Astrocyte (in vitro differentiated cells and primary cell): Measurements from ENCODE around the gene HMGN3. TPM values are rescaled to one million over a fixed set of nuclear protein-coding genes. Genes with fewer than 3 reads are reported as not detected.
"Not testable (repeated sequence)": the region's sequence is repeated elsewhere in the genome, so short reads cannot be mapped to it uniquely, and the experiment has no call there.

ENCODE experiments used
- DNase-seq: peaks from one replicate; pipeline ENCODE4 v3.0.0-alpha.2; 2010; ENCODE audit warnings: low read depth
- FAIRE-seq: peaks from 2 replicates; lab custom pipeline; 2011; peaks lifted over from hg19 to GRCh38; lab: Jason Lieb, UNC
- H2AFZ ChIP-seq: 2 replicates; pipeline ENCODE4 v1.6.0; 2012; ENCODE audit warnings: low read depth, low read length, inconsistent platforms
- H3K27ac ChIP-seq: 2 replicates; pipeline ENCODE4 v1.5.1; 2011; ENCODE audit warnings: low read depth, low read length, inconsistent platforms
- H3K27me3 ChIP-seq: 2 replicates; pipeline ENCODE4 v1.6.0; 2011; ENCODE audit warnings: low read length, inconsistent platforms; ENCODE audit not compliant: insufficient read depth
- H3K36me3 ChIP-seq: 2 replicates; pipeline ENCODE4 v1.5.1; 2011; ENCODE audit warnings: low read length, inconsistent platforms; ENCODE audit not compliant: insufficient read depth
- H3K4me1 ChIP-seq: 2 replicates; pipeline ENCODE4 v1.5.1; 2011; ENCODE audit warnings: low read length, inconsistent platforms; ENCODE audit not compliant: insufficient read depth
- H3K4me2 ChIP-seq: 2 replicates; pipeline ENCODE4 v1.6.0; 2012; ENCODE audit warnings: low read length, inconsistent platforms
- H3K4me3 ChIP-seq: 2 replicates; pipeline ENCODE4 v1.5.1; 2011; ENCODE audit warnings: low read depth, mild to moderate bottlenecking, low read length, inconsistent platforms; ENCODE audit not compliant: insufficient read depth
- H3K79me2 ChIP-seq: 2 replicates; pipeline ENCODE4 v1.6.0; 2012; ENCODE audit warnings: mild to moderate bottlenecking, low read length, inconsistent platforms; ENCODE audit not compliant: insufficient read depth
- H3K9ac ChIP-seq: 2 replicates; pipeline ENCODE4 v1.6.0; 2012; ENCODE audit warnings: mild to moderate bottlenecking, low read length, inconsistent platforms
- H3K9me3 ChIP-seq: 2 replicates; pipeline ENCODE4 v1.5.1; 2012; ENCODE audit warnings: low read depth, mild to moderate bottlenecking, low read length, inconsistent platforms; ENCODE audit not compliant: insufficient read depth
- H4K20me1 ChIP-seq: 2 replicates; pipeline ENCODE4 v1.6.0; 2012; ENCODE audit warnings: low read length, inconsistent platforms; ENCODE audit not compliant: insufficient read depth
- H3K27ac Mint-ChIP-seq: one replicate; pipeline ENCODE4 v1.8.0; 2021; ENCODE audit warnings: mild to moderate bottlenecking, mixed read lengths; ENCODE audit not compliant: unreplicated experiment
- H3K27me3 Mint-ChIP-seq: one replicate; pipeline ENCODE4 v1.8.0; 2021; ENCODE audit warnings: low read depth, mixed read lengths; ENCODE audit not compliant: unreplicated experiment
- H3K36me3 Mint-ChIP-seq: one replicate; pipeline ENCODE4 v1.8.0; 2021; ENCODE audit warnings: low read depth, mixed read lengths; ENCODE audit not compliant: unreplicated experiment
- H3K4me1 Mint-ChIP-seq: one replicate; pipeline ENCODE4 v1.8.0; 2021; ENCODE audit warnings: low read depth, mixed read lengths; ENCODE audit not compliant: unreplicated experiment
- H3K4me3 Mint-ChIP-seq: one replicate; pipeline ENCODE4 v1.8.0; 2021; ENCODE audit warnings: mild to moderate bottlenecking, moderate library complexity, mixed read lengths; ENCODE audit not compliant: unreplicated experiment
- H3K9me3 Mint-ChIP-seq: one replicate; pipeline ENCODE4 v1.8.0; 2021; ENCODE audit warnings: mild to moderate bottlenecking, mixed read lengths; ENCODE audit not compliant: unreplicated experiment
- EZH2 ChIP-seq: IDR thresholded peaks from 2 replicates; pipeline ENCODE4 v1.6.1; 2012; ENCODE audit warnings: mild to moderate bottlenecking, low read length, inconsistent platforms; ENCODE audit not compliant: insufficient read depth
- total RNA-seq: library from RNA; stranded (reverse); gene quantifications from 2 replicates; pipeline ENCODE4 v1.2.1, GENCODE V29; 2021
- TF ChIP-seq, protein P1 (sequence below): IDR thresholded peaks from 2 replicates; pipeline ENCODE4 v1.5.1; 2011; ENCODE audit warnings: low read depth, mild to moderate bottlenecking, inconsistent platforms, low read length, moderate library complexity; ENCODE audit not compliant: insufficient read depth

Gene HMGN3
- total RNA-seq, 1 donor from 2014 or later: 71.5 TPM

DNA sequence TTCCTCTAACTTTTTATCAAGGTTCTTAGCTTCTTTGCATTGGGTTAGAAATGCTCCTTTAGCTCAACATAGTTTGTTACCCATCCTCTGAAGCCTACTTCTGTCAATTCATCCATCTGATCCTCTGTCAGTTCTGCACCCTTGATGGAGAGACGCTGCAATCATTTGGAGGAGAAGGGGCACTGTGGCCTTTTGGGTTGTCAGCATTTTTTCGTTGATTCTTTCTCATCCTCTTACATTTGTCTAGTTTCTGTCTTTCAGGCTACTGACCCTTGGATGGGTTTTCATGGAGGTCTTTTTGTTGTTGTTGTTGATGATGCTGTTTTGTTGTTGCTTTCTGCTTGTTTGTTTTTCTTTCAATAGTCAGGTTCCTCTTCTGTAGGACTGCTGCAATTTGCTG, 26.3 kb upstream of the HMGN3 start:
- Histone ChIP-seq H3K79me2 (no peaks in the 10 kb centered on the region), H3K4me2 (no peak overlapping the region), H3K36me3 (no peaks in the 10 kb centered on the region), H4K20me1 (no peaks in the 10 kb centered on the region), H3K9me3 (no peaks in the 10 kb centered on the region), H3K27me3 (no peaks in the 10 kb centered on the region), H3K27ac (no peak overlapping the region), H3K4me1 (peaks cover 2% of the 10 kb centered on the region), H3K9ac (no peak overlapping the region), H2AFZ (no peak overlapping the region), H3K4me3 (no peak overlapping the region)
- Mint-ChIP-seq H3K4me3 (no peak overlapping the region), H3K27ac (no peak overlapping the region), H3K27me3 (no peaks in the 10 kb centered on the region), H3K36me3 (peaks cover 1% of the 10 kb centered on the region), H3K4me1 (peaks cover 7% of the 10 kb centered on the region), H3K9me3 (peaks cover 25% of the 10 kb centered on the region)
- TF ChIP-seq, protein P1, sequence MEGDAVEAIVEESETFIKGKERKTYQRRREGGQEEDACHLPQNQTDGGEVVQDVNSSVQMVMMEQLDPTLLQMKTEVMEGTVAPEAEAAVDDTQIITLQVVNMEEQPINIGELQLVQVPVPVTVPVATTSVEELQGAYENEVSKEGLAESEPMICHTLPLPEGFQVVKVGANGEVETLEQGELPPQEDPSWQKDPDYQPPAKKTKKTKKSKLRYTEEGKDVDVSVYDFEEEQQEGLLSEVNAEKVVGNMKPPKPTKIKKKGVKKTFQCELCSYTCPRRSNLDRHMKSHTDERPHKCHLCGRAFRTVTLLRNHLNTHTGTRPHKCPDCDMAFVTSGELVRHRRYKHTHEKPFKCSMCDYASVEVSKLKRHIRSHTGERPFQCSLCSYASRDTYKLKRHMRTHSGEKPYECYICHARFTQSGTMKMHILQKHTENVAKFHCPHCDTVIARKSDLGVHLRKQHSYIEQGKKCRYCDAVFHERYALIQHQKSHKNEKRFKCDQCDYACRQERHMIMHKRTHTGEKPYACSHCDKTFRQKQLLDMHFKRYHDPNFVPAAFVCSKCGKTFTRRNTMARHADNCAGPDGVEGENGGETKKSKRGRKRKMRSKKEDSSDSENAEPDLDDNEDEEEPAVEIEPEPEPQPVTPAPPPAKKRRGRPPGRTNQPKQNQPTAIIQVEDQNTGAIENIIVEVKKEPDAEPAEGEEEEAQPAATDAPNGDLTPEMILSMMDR: no peak
- TF ChIP-seq EZH2: no peak
- no peak for DNase-seq
- FAIRE-seq: no peak

DNA sequence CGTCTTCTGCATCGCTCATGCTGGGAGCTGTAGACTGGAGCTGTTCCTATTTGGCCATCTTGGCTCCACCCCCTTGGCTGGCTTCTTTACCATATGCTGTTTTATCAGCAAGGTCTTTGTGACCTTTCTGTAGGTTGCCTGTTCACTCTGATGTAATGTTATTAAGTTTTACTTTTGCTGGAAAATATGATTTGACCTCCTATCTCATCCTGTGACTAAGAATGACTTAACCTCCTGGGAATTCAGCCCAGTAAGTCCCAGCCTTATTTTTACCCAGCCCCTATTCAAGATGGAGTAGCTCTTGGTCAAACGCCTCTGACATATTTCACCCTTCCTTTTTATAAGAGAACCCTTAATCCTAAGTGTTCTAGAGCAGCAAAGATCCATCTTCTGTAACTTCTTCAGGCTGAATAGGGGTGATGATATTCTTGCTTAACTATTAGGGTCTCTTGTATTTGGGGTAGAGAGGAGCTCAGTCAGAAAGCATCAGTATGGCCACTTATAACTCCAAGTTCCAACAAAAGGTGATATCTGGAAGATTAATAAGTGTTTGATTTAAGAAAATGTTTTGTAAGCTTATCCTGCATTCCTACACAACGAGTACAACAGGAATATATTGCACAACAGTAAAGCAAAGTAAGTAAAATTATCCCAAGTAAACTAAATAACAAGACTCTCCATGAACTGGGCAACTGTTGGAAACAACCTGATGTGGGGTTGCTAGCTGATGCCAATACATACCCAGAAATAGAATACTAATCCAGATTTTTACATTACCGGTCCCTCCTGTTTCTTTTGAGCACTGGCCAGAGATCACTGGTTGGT, 23.1 kb upstream of the HMGN3 start:
- H3K79me2 ChIP-seq: no peaks in the 10 kb centered on the region
- no peaks in the 10 kb centered on the region for H3K9me3 ChIP-seq
- H3K27me3 ChIP-seq: no peaks in the 10 kb centered on the region
- no peak for FAIRE-seq
- peak overlapping the region; percentile 11 for H3K27ac Mint-ChIP-seq
- H3K27me3 Mint-ChIP-seq: no peaks in the 10 kb centered on the region
- H3K9me3 Mint-ChIP-seq: peaks cover 33% of the 10 kb centered on the region
- no peak for TF ChIP-seq EZH2
- TF ChIP-seq, protein P1: no peak
- no peak overlapping the region for H3K4me3 ChIP-seq
- peaks cover 7% of the 10 kb centered on the region for H3K4me1 Mint-ChIP-seq
- DNase-seq: peak; percentile 59
- H3K4me1 ChIP-seq: peaks cover 2% of the 10 kb centered on the region
- H3K4me2 ChIP-seq: no peak overlapping the region
- H3K36me3 ChIP-seq: no peaks in the 10 kb centered on the region
- H2AFZ ChIP-seq: no peak overlapping the region
- no peaks in the 10 kb centered on the region for H4K20me1 ChIP-seq
- H3K27ac ChIP-seq: no peak overlapping the region
- H3K4me3 Mint-ChIP-seq: no peak overlapping the region
- peaks cover 1% of the 10 kb centered on the region for H3K36me3 Mint-ChIP-seq
- no peak overlapping the region for H3K9ac ChIP-seq

DNA sequence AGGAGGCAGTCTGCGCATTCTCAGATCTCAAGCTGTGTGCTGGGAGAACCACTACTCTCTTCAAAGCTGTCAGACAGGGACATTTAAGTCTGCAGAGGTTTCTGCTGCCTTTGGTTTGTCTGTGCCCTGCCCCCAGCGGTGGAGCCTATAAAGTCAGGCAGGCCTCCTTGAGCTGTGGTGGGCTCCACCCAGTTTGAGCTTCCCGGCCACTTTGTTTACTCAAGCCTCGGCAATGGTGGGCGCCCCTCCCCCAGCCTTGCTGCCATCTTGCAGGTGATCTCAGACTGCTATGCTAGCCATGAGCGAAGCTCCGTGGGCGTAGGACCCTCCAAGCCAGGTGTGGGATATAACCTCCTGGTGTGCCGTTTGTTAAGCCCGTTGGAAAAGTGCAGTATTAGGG, 22.3 kb upstream of the HMGN3 start:
- H3K27ac Mint-ChIP-seq, H3K4me3 ChIP-seq, FAIRE-seq, H2AFZ ChIP-seq, H3K4me3 Mint-ChIP-seq, H3K4me2 ChIP-seq, H4K20me1 ChIP-seq, H3K9ac ChIP-seq, H3K27me3 ChIP-seq, H3K79me2 ChIP-seq, DNase-seq, H3K9me3 ChIP-seq, H3K36me3 ChIP-seq, H3K27ac ChIP-seq, H3K4me1 Mint-ChIP-seq, H3K4me1 ChIP-seq, H3K27me3 Mint-ChIP-seq, H3K36me3 Mint-ChIP-seq: not testable (repeated sequence)
- peaks cover 31% of the 10 kb centered on the region for H3K9me3 Mint-ChIP-seq

DNA sequence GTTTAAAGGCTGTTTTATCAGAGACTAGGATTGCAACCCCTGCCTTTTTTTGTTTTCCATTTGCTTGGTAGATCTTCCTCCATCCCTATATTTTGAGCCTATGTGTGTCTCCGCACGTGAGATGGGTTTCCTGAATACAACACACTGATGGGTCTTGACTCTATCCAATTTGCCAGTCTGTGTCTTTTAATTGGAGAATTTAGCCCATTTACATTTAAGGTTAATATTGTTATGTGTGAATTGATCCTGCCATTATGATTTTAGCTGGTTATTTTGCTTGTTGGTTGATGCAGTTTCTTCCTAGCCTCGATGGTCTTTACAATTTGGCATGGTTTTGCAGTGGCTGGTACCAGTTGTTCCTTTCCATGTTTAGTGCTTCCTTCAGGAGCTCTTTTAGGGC, 20.6 kb upstream of the HMGN3 start:
- not testable (repeated sequence) for FAIRE-seq, H2AFZ ChIP-seq, H3K27me3 ChIP-seq

More for the DNA sequence above, 20.6 kb upstream of the HMGN3 start:
- not testable (repeated sequence) for H3K4me1 Mint-ChIP-seq, H3K9ac ChIP-seq, H3K4me3 Mint-ChIP-seq, H3K27me3 Mint-ChIP-seq, H3K36me3 ChIP-seq, H3K27ac ChIP-seq, DNase-seq, H3K9me3 ChIP-seq, H4K20me1 ChIP-seq, H3K79me2 ChIP-seq, H3K36me3 Mint-ChIP-seq, H3K4me1 ChIP-seq, H3K27ac Mint-ChIP-seq, H3K4me3 ChIP-seq, H3K4me2 ChIP-seq
- peaks cover 25% of the 10 kb centered on the region for H3K9me3 Mint-ChIP-seq
